Sigmoid colon (tissue), 7 donors: ENCODE measurements around the gene GAB2. TPM values are rescaled to one million over a fixed set of nuclear protein-coding genes. Genes with fewer than 3 reads are reported as not detected.

ENCODE experiments used
- DNase-seq: peaks from one replicate; pipeline ENCODE4 v3.0.0-alpha.2; 2019
- H3K27ac ChIP-seq, 4 donors: fragments of 200-600 bp; sonication (generic); one replicate each; pipeline ENCODE4 v1.5.1; 2016 to 2019; ENCODE audit warnings: mild to moderate bottlenecking in 1 of 4
- H3K27me3 ChIP-seq, 3 donors: fragments of 200-600 bp; sonication (generic); one replicate each; pipeline ENCODE4 v1.5.1; 2019; ENCODE audit warnings: mild to moderate bottlenecking in 1 of 3
- H3K36me3 ChIP-seq, 4 donors: fragments of 200-600 bp; sonication (generic); one replicate each; pipeline ENCODE4 v1.5.1; 2016 to 2019
- H3K4me1 ChIP-seq, 4 donors: fragments of 200-600 bp; sonication (generic); one replicate each; pipeline ENCODE4 v1.5.1; 2017 to 2019
- H3K4me3 ChIP-seq, 4 donors: fragments of 200-600 bp; sonication (generic); one replicate each; pipeline ENCODE4 v1.5.1; 2017 to 2019; ENCODE audit warnings: mild to moderate bottlenecking in 2 of 4, moderate library complexity in 1 of 4
- H3K9me3 ChIP-seq, 4 donors: fragments of 200-600 bp in 3 of 4; sonication (generic) in 3 of 4; one replicate each; pipeline versions ENCODE4 v1.5.1 to v1.6.1; 2013 to 2019
- EP300 ChIP-seq, 4 donors: sonication (generic); formaldehyde crosslinking; IDR thresholded peaks; one replicate each; pipeline ENCODE4 v1.6.1; 2017; ENCODE audit warnings: antibody characterized with exemption in 4 of 4
- POLR2A ChIP-seq, 2 donors: fragments of 450-650 bp; IDR thresholded peaks; one replicate each; pipeline ENCODE4 v1.6.1; 2016; ENCODE audit warnings: antibody characterized with exemption in 2 of 2, mild to moderate bottlenecking in 2 of 2, moderate library complexity in 2 of 2
- POLR2AphosphoS5 ChIP-seq, 4 donors: sonication (generic); formaldehyde crosslinking; IDR thresholded peaks; one replicate each; pipeline ENCODE4 v1.6.1; 2017; ENCODE audit warnings: antibody characterized with exemption in 4 of 4
- WGBS, 2 donors: extraction: QIAGEN DNeasy Blood & Tissue Kit; methylation state at CpG; one replicate each; pipeline ENCODE4 v1.1.7; 2013; 5-methylcytosine and 5-hydroxymethylcytosine counted together
- intact Hi-C: fragments of 100-400 bp; cut with DNase I; formaldehyde crosslinking; loops from one replicate; pipeline ENCODE4 v1.15.1; 2023
- polyA plus RNA-seq, 3 donors: library from polyadenylated mRNA; stranded (reverse); fragments of 200-250 nt; gene quantifications; one replicate each; pipeline ENCODE4 v1.2.3, GENCODE V29; 2013
- total RNA-seq, 4 donors: library from RNA; depleted of rRNA; stranded (reverse); fragments of >200 nt; gene quantifications; one replicate each; pipeline ENCODE4 v1.1.0, GENCODE V29; 2016
- TF ChIP-seq, protein P1 (sequence below), 4 experiments: fragments of 450-650 bp in 3 of 4; fragments of 200-600 bp in 1 of 4; IDR thresholded peaks; one replicate each; pipeline ENCODE4 v1.5.1; 2016 to 2019; ENCODE audit warnings: antibody characterized with exemption in 4 of 4, mild to moderate bottlenecking in 3 of 4, moderate library complexity in 2 of 4
- donor health status: healthy with polysubstance abuse.
- donor health status: Bipolar disorder and iron deficiency.
- donor health status: healthy.

Gene GAB2
- total and polyA plus RNA-seq, 7 donors: 10.8 to 23.5 (median 13.6) TPM

- H3K4me1 ChIP-seq: peaks cover 0 to 9% (median 0%) of the 10 kb centered on the region in 4 donors
- WGBS, 2 donors: 88 to 94% methylated on average over 1 of the region's 1 CpG
Observed at GRCh38 chr11:78338138-78338537, 79.5 kb downstream of the GAB2 start.

GRCh38 chr11:78337554-78337924 lies 80.1 kb downstream of the GAB2 start:
- 80 to 82% methylated on average over 2 of the region's 2 CpGs for WGBS, 2 donors
- TF ChIP-seq POLR2AphosphoS5 (IDR thresholded peaks at IDR 0.05) (no peak), POLR2A (IDR thresholded peaks at IDR 0.05) (no peak), EP300 (IDR thresholded peaks at IDR 0.05) (no peak)
- TF ChIP-seq, protein P1, sequence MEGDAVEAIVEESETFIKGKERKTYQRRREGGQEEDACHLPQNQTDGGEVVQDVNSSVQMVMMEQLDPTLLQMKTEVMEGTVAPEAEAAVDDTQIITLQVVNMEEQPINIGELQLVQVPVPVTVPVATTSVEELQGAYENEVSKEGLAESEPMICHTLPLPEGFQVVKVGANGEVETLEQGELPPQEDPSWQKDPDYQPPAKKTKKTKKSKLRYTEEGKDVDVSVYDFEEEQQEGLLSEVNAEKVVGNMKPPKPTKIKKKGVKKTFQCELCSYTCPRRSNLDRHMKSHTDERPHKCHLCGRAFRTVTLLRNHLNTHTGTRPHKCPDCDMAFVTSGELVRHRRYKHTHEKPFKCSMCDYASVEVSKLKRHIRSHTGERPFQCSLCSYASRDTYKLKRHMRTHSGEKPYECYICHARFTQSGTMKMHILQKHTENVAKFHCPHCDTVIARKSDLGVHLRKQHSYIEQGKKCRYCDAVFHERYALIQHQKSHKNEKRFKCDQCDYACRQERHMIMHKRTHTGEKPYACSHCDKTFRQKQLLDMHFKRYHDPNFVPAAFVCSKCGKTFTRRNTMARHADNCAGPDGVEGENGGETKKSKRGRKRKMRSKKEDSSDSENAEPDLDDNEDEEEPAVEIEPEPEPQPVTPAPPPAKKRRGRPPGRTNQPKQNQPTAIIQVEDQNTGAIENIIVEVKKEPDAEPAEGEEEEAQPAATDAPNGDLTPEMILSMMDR (IDR thresholded peaks at IDR 0.05): no peak
- no peak for DNase-seq
- H3K9me3 ChIP-seq: no peaks in the 10 kb centered on the region
- H3K36me3 ChIP-seq: no peaks in the 10 kb centered on the region
- no peak overlapping the region for H3K4me3 ChIP-seq
- H3K27me3 ChIP-seq: no peaks in the 10 kb centered on the region
- H3K27ac ChIP-seq: no peak overlapping the region
- H3K4me1 ChIP-seq: peaks cover 0 to 14% (median 0%) of the 10 kb centered on the region in 4 donors
- intact Hi-C loops: no loop called here

More at GRCh38 chr11:78338138-78338537, 79.5 kb downstream of the GAB2 start:
- Histone ChIP-seq H3K36me3 (no peaks in the 10 kb centered on the region), H3K4me3 (no peak overlapping the region), H3K27ac (no peak overlapping the region), H3K9me3 (no peaks in the 10 kb centered on the region), H3K27me3 (no peaks in the 10 kb centered on the region)
- intact Hi-C loops: no loop called here
- DNase-seq: no peak
- TF ChIP-seq, protein P1 (IDR thresholded peaks at IDR 0.05): no peak
- TF ChIP-seq POLR2A (IDR thresholded peaks at IDR 0.05) (no peak), POLR2AphosphoS5 (IDR thresholded peaks at IDR 0.05) (no peak), EP300 (IDR thresholded peaks at IDR 0.05) (no peak)

DNA sequence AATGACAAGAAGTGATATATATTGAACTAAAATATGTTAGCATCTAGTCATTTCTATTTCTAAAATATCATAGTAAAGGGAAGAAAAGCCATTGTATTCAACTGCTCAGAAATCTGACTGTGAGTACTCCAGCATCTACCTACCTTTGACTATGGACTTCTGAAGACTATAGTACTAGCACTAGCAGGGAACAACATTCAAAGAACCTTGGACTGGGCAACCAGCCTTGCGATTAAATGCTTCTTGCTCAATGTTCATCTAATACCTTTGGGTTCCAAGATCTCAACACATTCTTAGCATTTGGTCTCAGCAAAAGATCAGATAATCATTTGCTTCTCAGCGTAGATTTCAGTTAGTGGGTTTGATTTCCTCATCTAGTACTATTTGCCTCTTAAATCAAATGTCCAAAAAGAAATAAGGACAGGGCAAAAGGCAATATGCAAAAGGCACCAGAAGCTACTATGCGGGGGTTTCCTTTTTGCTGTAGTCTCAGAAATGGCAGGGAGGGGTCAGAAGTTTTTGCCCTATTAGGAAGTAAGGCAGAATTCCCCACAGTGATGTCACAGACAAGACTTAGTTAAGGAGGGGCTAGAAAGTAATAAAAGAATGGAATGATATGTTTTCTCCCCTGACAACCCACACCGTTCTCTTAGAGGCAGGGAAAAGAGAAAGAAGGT lies 80.6 kb downstream of the GAB2 start:
- Histone ChIP-seq H3K4me1 (peaks cover 0 to 19% (median 0%) of the 10 kb centered on the region in 4 donors), H3K27me3 (no peaks in the 10 kb centered on the region), H3K27ac (no peak overlapping the region), H3K9me3 (no peaks in the 10 kb centered on the region), H3K36me3 (no peaks in the 10 kb centered on the region), H3K4me3 (no peak overlapping the region)
- TF ChIP-seq POLR2A (IDR thresholded peaks at IDR 0.05) (no peak), EP300 (IDR thresholded peaks at IDR 0.05) (no peak), POLR2AphosphoS5 (IDR thresholded peaks at IDR 0.05) (no peak)
- TF ChIP-seq, protein P1 (IDR thresholded peaks at IDR 0.05): no peak
- no peak for DNase-seq
- intact Hi-C loops: no loop called here
- 77 to 82% methylated on average over 4 of the region's 4 CpGs for WGBS, 2 donors

- no peaks in the 10 kb centered on the region for H3K36me3 ChIP-seq
- H3K27me3 ChIP-seq: no peaks in the 10 kb centered on the region
- H3K9me3 ChIP-seq: no peaks in the 10 kb centered on the region
- H3K4me1 ChIP-seq: peaks cover 0 to 19% (median 0%) of the 10 kb centered on the region in 4 donors
- intact Hi-C loops: no loop called here
- no peak for TF ChIP-seq POLR2AphosphoS5 (IDR thresholded peaks at IDR 0.05)
- no peak for TF ChIP-seq POLR2A (IDR thresholded peaks at IDR 0.05)
- TF ChIP-seq, protein P1 (IDR thresholded peaks at IDR 0.05): no peak
- no peak overlapping the region for H3K27ac ChIP-seq
- no peak overlapping the region for H3K4me3 ChIP-seq
- no peak for DNase-seq
Observed at GRCh38 chr11:78334109-78334508, 83.5 kb downstream of the GAB2 start.

GRCh38 chr11:78332872-78333271 lies 84.7 kb downstream of the GAB2 start:
- no peak for TF ChIP-seq POLR2AphosphoS5 (IDR thresholded peaks at IDR 0.05)
- no peak for TF ChIP-seq EP300 (IDR thresholded peaks at IDR 0.05)
- Histone ChIP-seq H3K27ac (no peak overlapping the region), H3K27me3 (no peaks in the 10 kb centered on the region), H3K9me3 (no peaks in the 10 kb centered on the region), H3K4me3 (no peak overlapping the region), H3K4me1 (peaks cover 0 to 18% (median 0%) of the 10 kb centered on the region in 4 donors), H3K36me3 (no peaks in the 10 kb centered on the region)
- no peak for DNase-seq
- intact Hi-C loops: no loop called here
- 39 to 77% methylated on average over 1 of the region's 1 CpG for WGBS, 2 donors
